GM21717 (cell line): ENCODE data around the gene PTPRO.

Experiments used
- ATAC-seq: cut with Tn5 transposase; IDR thresholded peaks from one replicate; pipeline ENCODE4 v1.9.1; 2021; ENCODE audit warnings: mild to moderate bottlenecking, moderate library complexity; ENCODE audit not compliant: unreplicated experiment

The PTPRO gene

GRCh38 chr12:15550793-15551192, 228.5 kb downstream of the PTPRO start:
- no peak for ATAC-seq

GRCh38 chr12:15555446-15555845, 233.1 kb downstream of the PTPRO start:
- ATAC-seq: no peak

- no peak for ATAC-seq
Measured at GRCh38 chr12:15556411-15557102, 234.2 kb downstream of the PTPRO start.

GRCh38 chr12:15558915-15559528, 236.7 kb downstream of the PTPRO start:
- no peak for ATAC-seq

GRCh38 chr12:15561396-15561795, 239.1 kb downstream of the PTPRO start:
- no peak for ATAC-seq

GRCh38 chr12:15562263-15562662, 240.0 kb downstream of the PTPRO start:
- ATAC-seq: no peak

- ATAC-seq: peak; percentile 62
Measured at GRCh38 chr12:15563663-15564062, 241.4 kb downstream of the PTPRO start.

- ATAC-seq: no peak
Measured at GRCh38 chr12:15574353-15574752, 252.0 kb downstream of the PTPRO start.

- no peak for ATAC-seq
Measured at GRCh38 chr12:15575671-15576541, 253.6 kb downstream of the PTPRO start.

GRCh38 chr12:15580431-15580830, 258.1 kb downstream of the PTPRO start:
- no peak for ATAC-seq

- no peak for ATAC-seq
Measured at GRCh38 chr12:15581006-15581405, 258.7 kb downstream of the PTPRO start.

- ATAC-seq: no peak
Measured at GRCh38 chr12:15583804-15584203, 261.5 kb downstream of the PTPRO start.

- no peak for ATAC-seq
Measured at GRCh38 chr12:15584366-15585041, 262.2 kb downstream of the PTPRO start.

GRCh38 chr12:15589328-15590032, 267.2 kb downstream of the PTPRO start:
- ATAC-seq: no peak

GRCh38 chr12:15590180-15590826, 268.0 kb downstream of the PTPRO start:
- peak; percentile 95 for ATAC-seq

- no peak for ATAC-seq
Measured at GRCh38 chr12:15591811-15592210, 269.5 kb downstream of the PTPRO start.

GRCh38 chr12:15592934-15593333, 270.6 kb downstream of the PTPRO start:
- ATAC-seq: no peak

GRCh38 chr12:15596174-15596573, 273.9 kb downstream of the PTPRO start:
- ATAC-seq: no peak

- ATAC-seq: no peak
Measured at GRCh38 chr12:15597125-15597830, 275.0 kb downstream of the PTPRO start.
